VCaP (cell line): ENCODE data around the gene CYB561D1.

Source experiments
- H3K27ac ChIP-seq: fragments of 450-650 bp; 2 replicates; pipeline ENCODE4 v1.5.1; 2017
- CTCF ChIP-seq: fragments of 450-650 bp; conservative IDR thresholded peaks from 2 replicates; pipeline ENCODE4 v1.5.1; 2017; ENCODE audit warnings: mild to moderate bottlenecking, moderate library complexity

Gene CYB561D1

GRCh38 chr1:109474697-109475096 lies 19.2 kb upstream of the CYB561D1 start:
- H3K27ac ChIP-seq: no peak overlapping the region
- no peak for TF ChIP-seq CTCF

- no peak overlapping the region for H3K27ac ChIP-seq
- no peak for TF ChIP-seq CTCF
Measured at GRCh38 chr1:109475261-109475660, 18.6 kb upstream of the CYB561D1 start.

GRCh38 chr1:109476825-109477224 lies 17.1 kb upstream of the CYB561D1 start:
- H3K27ac ChIP-seq: no peak overlapping the region
- TF ChIP-seq CTCF: no peak

DNA sequence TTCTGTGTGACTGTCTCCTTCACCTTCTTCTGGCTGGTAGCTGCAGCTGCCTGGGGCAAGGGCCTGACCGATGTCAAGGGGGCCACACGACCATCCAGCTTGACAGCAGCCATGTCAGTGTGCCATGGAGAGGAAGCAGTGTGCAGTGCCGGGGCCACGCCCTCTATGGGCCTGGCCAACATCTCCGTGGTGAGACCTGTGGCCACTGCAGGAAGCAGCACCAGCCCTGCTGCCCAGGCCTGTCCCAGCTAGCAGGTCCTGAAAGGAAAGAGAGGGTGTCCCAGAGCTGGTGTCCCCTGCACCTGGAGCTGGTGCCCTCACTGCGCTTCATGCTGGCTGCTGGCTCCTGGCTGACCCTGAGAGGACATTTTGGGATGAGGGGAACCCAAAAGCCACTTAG lies 16.1 kb upstream of the CYB561D1 start:
- TF ChIP-seq CTCF: no peak
- H3K27ac ChIP-seq: no peak overlapping the region

DNA sequence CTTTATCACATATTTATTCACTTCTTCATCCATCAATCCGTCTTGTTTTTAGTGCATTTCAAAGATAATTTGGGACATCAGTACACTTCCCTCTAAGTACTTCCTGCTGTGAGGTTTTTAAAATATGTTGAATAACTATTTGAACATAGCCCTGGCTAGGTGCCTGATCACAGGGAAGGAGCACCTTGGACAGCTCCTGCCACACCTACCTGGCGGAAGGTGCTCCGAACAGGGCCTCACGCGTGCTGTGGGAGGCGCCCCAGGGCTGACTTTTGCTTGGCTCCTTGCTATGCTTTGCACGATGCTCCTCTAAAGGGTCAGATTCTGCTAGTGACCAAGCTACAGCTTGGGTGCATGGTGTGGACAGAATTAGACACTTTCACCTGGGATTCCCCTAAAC lies 15.1 kb upstream of the CYB561D1 start:
- no peak overlapping the region for H3K27ac ChIP-seq
- no peak for TF ChIP-seq CTCF

- TF ChIP-seq CTCF: no peak
- no peak overlapping the region for H3K27ac ChIP-seq
Measured at GRCh38 chr1:109479311-109479710, 14.6 kb upstream of the CYB561D1 start.

GRCh38 chr1:109479901-109480300 lies 14.0 kb upstream of the CYB561D1 start:
- no peak overlapping the region for H3K27ac ChIP-seq
- no peak for TF ChIP-seq CTCF

GRCh38 chr1:109481646-109482045 lies 12.2 kb upstream of the CYB561D1 start:
- TF ChIP-seq CTCF: no peak
- H3K27ac ChIP-seq: no peak overlapping the region
